Endothelial cell of umbilical vein (primary cell): ENCODE data around the gene TM9SF4. TPM values are rescaled to one million over a fixed set of nuclear protein-coding genes. Genes with fewer than 3 reads are reported as not detected.
A peak's percentile ranks its signal among the peaks of the same experiment; 100 is the strongest.

Experiments
- BruUV-seq: library from RNA; stranded (reverse); fragments of 400-500 nt; replicated peaks from 2 replicates; lab custom pipeline; 2021; lab: Mats Ljungman, UMichigan
- CTCF ChIA-PET: fragments of 300-600, 350-600 bp; sonication (Branson Sonifier 250); formaldehyde crosslinking; loops from one replicate; lab custom pipeline; 2021; ENCODE audit warnings: antibody characterized with exemption, inconsistent platforms; lab: Charles Lee
- POLR2A ChIA-PET: fragments of 300-600, 350-600 bp; sonication (Branson Sonifier 250); formaldehyde crosslinking; loops from one replicate; lab custom pipeline; 2021; ENCODE audit warnings: antibody characterized with exemption, inconsistent platforms; lab: Charles Lee
- DNase-seq: peaks from one replicate; pipeline ENCODE4 v3.0.0-alpha.2; 2011; ENCODE audit warnings: low read depth, low spot score
- FAIRE-seq: peaks from 2 replicates; lab custom pipeline; 2011; peaks lifted over from hg19 to GRCh38; lab: Jason Lieb, UNC
- H2AFZ ChIP-seq: 2 replicates; pipeline ENCODE4 v1.6.0; 2012; ENCODE audit warnings: low read depth, low read length, control low read depth, inconsistent platforms
- H3K27ac ChIP-seq: 2 replicates; pipeline ENCODE4 v1.5.1; 2011; ENCODE audit warnings: low read depth, mild to moderate bottlenecking, control low read depth, low read length, moderate library complexity; ENCODE audit not compliant: insufficient read depth
- H3K27me3 ChIP-seq, 2 experiments: 2 replicates each; pipeline versions ENCODE4 v1.6.0 to v1.6.1; 2011; ENCODE audit warnings: low read length in 2 of 2, mixed read lengths in 1 of 2; ENCODE audit not compliant: control insufficient read depth in 2 of 2, insufficient read depth in 2 of 2
- H3K36me3 ChIP-seq, 2 experiments: 2 replicates in 1 of 2; 3 replicates in 1 of 2; pipeline ENCODE4 v1.5.1; 2011; ENCODE audit warnings: low read length in 2 of 2, mild to moderate bottlenecking in 1 of 2, moderate library complexity in 1 of 2; ENCODE audit not compliant: control insufficient read depth in 2 of 2, insufficient read depth in 2 of 2; ENCODE audit errors: extremely low read depth in 1 of 2
- H3K4me1 ChIP-seq: 3 replicates; pipeline ENCODE4 v1.5.1; 2011; ENCODE audit warnings: mild to moderate bottlenecking, low read length; ENCODE audit not compliant: control insufficient read depth, insufficient read depth; ENCODE audit errors: extremely low read depth
- H3K4me2 ChIP-seq: 2 replicates; pipeline ENCODE4 v1.6.1; 2011; ENCODE audit warnings: low read length, control low read depth, mixed read lengths; ENCODE audit not compliant: insufficient read depth
- H3K4me3 ChIP-seq, 3 experiments: fragments of 200-600 bp in 1 of 3; sonication (generic), shearing (Covaris generic) in 1 of 3; replicated peaks in 1 of 3; 2 replicates each; pipeline ENCODE4 v1.5.1; 2011 to 2016; ENCODE audit warnings: control low read depth in 3 of 3, low read length in 3 of 3, mild to moderate bottlenecking in 2 of 3, inconsistent platforms in 1 of 3, low read depth in 1 of 3, moderate library complexity in 1 of 3; ENCODE audit not compliant: insufficient read depth in 1 of 3
- H3K79me2 ChIP-seq: 2 replicates; pipeline ENCODE4 v1.6.0; 2012; ENCODE audit warnings: low read length, inconsistent platforms; ENCODE audit not compliant: control insufficient read depth, insufficient read depth
- H3K9ac ChIP-seq: replicated peaks from 2 replicates; pipeline ENCODE3; 2011; ENCODE audit warnings: low read length, control low read depth; ENCODE audit not compliant: insufficient read depth; ENCODE audit errors: extremely low read depth
- H3K9me1 ChIP-seq: replicated peaks from 3 replicates; pipeline ENCODE4 v1.6.0; 2011; ENCODE audit warnings: mild to moderate bottlenecking, low read length; ENCODE audit not compliant: control insufficient read depth, insufficient read depth; ENCODE audit errors: extremely low read depth
- H3K9me3 ChIP-seq: replicated peaks from 2 replicates; pipeline ENCODE4 v1.5.1; 2012; ENCODE audit warnings: low read length, inconsistent platforms; ENCODE audit not compliant: control insufficient read depth, insufficient read depth
- H4K20me1 ChIP-seq: replicated peaks from 2 replicates; pipeline ENCODE3; 2011; ENCODE audit warnings: mild to moderate bottlenecking, low read length; ENCODE audit not compliant: control insufficient read depth, insufficient read depth; ENCODE audit errors: extremely low read depth
- CTCF ChIP-seq, 2 donors: IDR thresholded peaks; 1 replicate in 1 of 2; 2 replicates in 1 of 2; pipeline ENCODE4 v1.5.1; 2011; ENCODE audit warnings: low read length in 2 of 2, mild to moderate bottlenecking in 2 of 2, moderate library complexity in 2 of 2, control low read depth in 1 of 2, inconsistent platforms in 1 of 2, low read depth in 1 of 2; ENCODE audit not compliant: insufficient read depth in 1 of 2; ENCODE audit errors: extremely low read depth in 1 of 2
- FOS ChIP-seq: IDR thresholded peaks from 2 replicates; pipeline ENCODE4 v1.6.1; 2011; ENCODE audit warnings: mild to moderate bottlenecking, low read length, moderate library complexity, borderline replicate concordance; ENCODE audit not compliant: insufficient read depth
- GATA2 ChIP-seq: IDR thresholded peaks from 2 replicates; pipeline ENCODE4 v1.7.0; 2011; ENCODE audit warnings: low read depth, mild to moderate bottlenecking, moderate library complexity, mixed read lengths, low read length; ENCODE audit not compliant: insufficient read length, insufficient read depth
- POLR2A ChIP-seq: IDR thresholded peaks from 2 replicates; pipeline ENCODE4 v1.6.1; 2012; ENCODE audit warnings: low read depth, mild to moderate bottlenecking, control low read depth, low read length
- POLR2AphosphoS5 ChIP-seq: IDR thresholded peaks from 2 replicates; pipeline ENCODE4 v1.6.1; 2012; ENCODE audit warnings: low read depth, mild to moderate bottlenecking, control low read depth, low read length, moderate library complexity; ENCODE audit not compliant: insufficient read depth
- dilution Hi-C: fragments of 300-500 bp; cut with MboI; formaldehyde crosslinking; loops from one replicate; pipeline ENCODE4 v1.15.0; 2019; ENCODE audit warnings: low sequenced_read_pairs; ENCODE audit not compliant: extremely low pct_ligation_motif_present
- intact Hi-C: fragments of 100-400 bp; cut with micrococcal nuclease; formaldehyde crosslinking; loops from one replicate; pipeline ENCODE4 v1.10.0; 2022
- polyA plus RNA-seq, 4 experiments: library from polyadenylated mRNA; depleted of rRNA in 3 of 4; stranded (reverse) in 3 of 4; unstranded in 1 of 4; fragments of >200 nt; gene quantifications; 2 replicates each; pipeline versions ENCODE4 v1.2.1 to v1.2.3, GENCODE V29; 2011 to 2012; ENCODE audit warnings: missing spikeins in 1 of 4
- total RNA-seq: library from RNA; stranded (reverse); gene quantifications from 2 replicates; pipeline ENCODE4 v1.2.3, GENCODE V29; 2021

The TM9SF4 gene
- total and polyA plus RNA-seq, 2 donors (not counting 3 experiments of a cell fraction or from before 2014, with no cell fraction given), result 46.4 to 61.9 TPM

- H3K4me1 ChIP-seq, result peaks cover 21% of the 10 kb centered on the region
- H3K9me3 ChIP-seq, result no peaks in the 10 kb centered on the region
- BruUV-seq, result TSS peak; percentile 67
- peak within 1 kb of the TSS; percentile 64 for H2AFZ ChIP-seq
- ChIA-PET CTCF (no interaction called here), POLR2A (no interaction called here)
- DNase-seq (peak; percentile 79), FAIRE-seq (peak; percentile 77)
- H3K9ac ChIP-seq, result peak within 1 kb of the TSS; percentile 76
- H3K4me3 ChIP-seq, result peak within 1 kb of the TSS; percentile 38 to 81 (median 76)
- peak within 1 kb of the TSS; percentile 95 for H3K4me2 ChIP-seq
- H3K27me3 ChIP-seq, result no peaks in the 10 kb centered on the region
- H3K9me1 ChIP-seq, result no peaks in the 10 kb centered on the region
- H3K27ac ChIP-seq, result peak within 1 kb of the TSS; percentile 45
- H3K79me2 ChIP-seq, result peaks cover 72% of the 10 kb centered on the region
- dilution Hi-C loops, result no loop called here
- no peaks in the 10 kb centered on the region for H4K20me1 ChIP-seq
- peak; percentile 94 for TF ChIP-seq POLR2AphosphoS5
- peak; percentile 95 for TF ChIP-seq POLR2A
- TF ChIP-seq FOS, result no peak
- no peak for TF ChIP-seq GATA2
- peak; percentile 13 to 34 for TF ChIP-seq CTCF (IDR thresholded peaks at IDR 0.05; ENCODE audit: extremely low read depth in 1 of 2, insufficient read depth in 1 of 2, low read depth in 1 of 2, low read length in 2 of 2)
- intact Hi-C loops, result loop anchor here (1.0 to 5.0 kb wide), 3 partner anchors 150 to 444 kb away; partner anchors contain the start of gene ASXL1
- H3K36me3 ChIP-seq, result peaks cover 4 to 11% of the 10 kb centered on the region in 2 experiments
Observed at GRCh38 chr20:32207626-32208498, 98.3 kb downstream of the TM9SF4 start, which contains the start of the genes PLAGL2 and POFUT1. Gene PLAGL2 (minus strand): TSS chr20:32207743. CDS start chr20:32202178, 5,565 bp downstream. Gene POFUT1 (plus strand): TSS chr20:32207880. CDS start chr20:32207942, 62 bp downstream.
